Brain microvascular endothelial cell (primary cell): Measurements from ENCODE around the gene FAM193A.
"Not testable (repeated sequence)": the region's sequence is repeated elsewhere in the genome, so short reads cannot be mapped to it uniquely, and the experiment has no call there.

Source experiments
- DNase-seq: peaks from one replicate; pipeline ENCODE4 v3.0.0-alpha.2; 2020
- H3K27ac ChIP-seq: fragments of 250-450 bp; sonication (Bioruptor Pico); 2 replicates; pipeline ENCODE4 v1.5.1; 2020; ENCODE audit warnings: mild to moderate bottlenecking, moderate library complexity
- H3K27me3 ChIP-seq: fragments of 250-450 bp; sonication (Bioruptor Pico); replicated peaks from 2 replicates; pipeline ENCODE4 v1.5.1; 2020; ENCODE audit warnings: mild to moderate bottlenecking
- H3K36me3 ChIP-seq: fragments of 250-450 bp; sonication (Bioruptor Pico); replicated peaks from 2 replicates; pipeline ENCODE4 v1.5.1; 2020; ENCODE audit warnings: mild to moderate bottlenecking
- H3K4me3 ChIP-seq: 2 replicates; pipeline ENCODE4 v1.5.1; 2011; ENCODE audit warnings: low read depth, mild to moderate bottlenecking, control low read depth, low read length, moderate library complexity
- CTCF ChIP-seq: IDR thresholded peaks from 2 replicates; pipeline ENCODE4 v1.5.1; 2011; ENCODE audit warnings: low read depth, mild to moderate bottlenecking, moderate library complexity, low read length, control low read depth, inconsistent platforms; ENCODE audit errors: missing control alignments
- in situ Hi-C: cut with HindIII; loops from 2 replicates; pipeline ENCODE4 v1.10.0; 2017; ENCODE audit warnings: low sequenced_read_pairs, low pct_ligation_motif_present

Gene FAM193A

GRCh38 chr4:2607822-2608221 is 71.4 kb downstream of the FAM193A start:
- no peaks in the 10 kb centered on the region for H3K27me3 ChIP-seq
- no peaks in the 10 kb centered on the region for H3K36me3 ChIP-seq
- DNase-seq, result no peak
- H3K27ac ChIP-seq, result no peak overlapping the region
- TF ChIP-seq CTCF, result no peak
- in situ Hi-C loops, result no loop called here
- no peak overlapping the region for H3K4me3 ChIP-seq

- in situ Hi-C loops, result no loop called here
- H3K4me3 ChIP-seq, result no peak overlapping the region
- TF ChIP-seq CTCF, result no peak
- no peak for DNase-seq
- no peaks in the 10 kb centered on the region for H3K36me3 ChIP-seq
- H3K27ac ChIP-seq, result no peak overlapping the region
- no peaks in the 10 kb centered on the region for H3K27me3 ChIP-seq
Observed at GRCh38 chr4:2608291-2608690, 71.8 kb downstream of the FAM193A start.

GRCh38 chr4:2615821-2616220 is 79.4 kb downstream of the FAM193A start:
- DNase-seq, result no peak
- no peaks in the 10 kb centered on the region for H3K36me3 ChIP-seq
- no peak overlapping the region for H3K27ac ChIP-seq
- H3K4me3 ChIP-seq, result no peak overlapping the region
- no peak for TF ChIP-seq CTCF
- no peaks in the 10 kb centered on the region for H3K27me3 ChIP-seq
- in situ Hi-C loops, result no loop called here

GRCh38 chr4:2617955-2618354 is 81.5 kb downstream of the FAM193A start:
- Histone ChIP-seq H3K27me3 (no peaks in the 10 kb centered on the region), H3K27ac (no peak overlapping the region), H3K4me3 (no peak overlapping the region), H3K36me3 (no peaks in the 10 kb centered on the region)
- TF ChIP-seq CTCF, result no peak
- peak; percentile 8 for DNase-seq
- in situ Hi-C loops, result no loop called here

- DNase-seq, in situ Hi-C loops, H3K27me3 ChIP-seq, H3K27ac ChIP-seq, H3K36me3 ChIP-seq, H3K4me3 ChIP-seq: not testable (repeated sequence)
Observed at GRCh38 chr4:2618729-2619128, 82.3 kb downstream of the FAM193A start.

- no peaks in the 10 kb centered on the region for H3K36me3 ChIP-seq
- H3K4me3 ChIP-seq, result no peak overlapping the region
- no peak for DNase-seq
- no peaks in the 10 kb centered on the region for H3K27me3 ChIP-seq
- TF ChIP-seq CTCF, result no peak
- in situ Hi-C loops, result no loop called here
- no peak overlapping the region for H3K27ac ChIP-seq
Observed at GRCh38 chr4:2619459-2619858, 83.0 kb downstream of the FAM193A start.
